Mesothelial cell of epicardium (in vitro differentiated cells): ENCODE results near the gene EIF2S3B. TPM values are rescaled to one million over a fixed set of nuclear protein-coding genes. Genes with fewer than 3 reads are reported as not detected.
"Not testable (repeated sequence)": the region's sequence is repeated elsewhere in the genome, so short reads cannot be mapped to it uniquely, and the experiment has no call there.

ENCODE experiments used
- DNase-seq, 2 experiments: peaks; one replicate each; pipeline ENCODE4 v3.0.0; 2021; ENCODE audit warnings: low spot score in 2 of 2; ENCODE audit not compliant: unreplicated experiment in 2 of 2
- H3K27ac Mint-ChIP-seq: 2 replicates; pipeline ENCODE4 v1.8.0; 2021; ENCODE audit warnings: mixed read lengths
- H3K27me3 Mint-ChIP-seq: 2 replicates; pipeline ENCODE4 v1.8.0; 2021; ENCODE audit warnings: low read depth, mixed read lengths
- H3K36me3 Mint-ChIP-seq: 2 replicates; pipeline ENCODE4 v1.8.0; 2021; ENCODE audit warnings: mixed read lengths
- H3K4me1 Mint-ChIP-seq: 2 replicates; pipeline ENCODE4 v1.8.0; 2021; ENCODE audit warnings: mixed read lengths
- H3K4me3 Mint-ChIP-seq: 2 replicates; pipeline ENCODE4 v1.8.0; 2021; ENCODE audit warnings: mild to moderate bottlenecking, moderate library complexity, mixed read lengths
- H3K9me3 Mint-ChIP-seq: 2 replicates; pipeline ENCODE4 v1.8.0; 2021; ENCODE audit warnings: mixed read lengths
- CTCF ChIP-seq: fragments of 200-600 bp; sonication (generic); IDR thresholded peaks from one replicate; pipeline ENCODE4 v1.5.0; 2021; ENCODE audit warnings: antibody characterized with exemption; ENCODE audit not compliant: unreplicated experiment
- total RNA-seq: library from RNA; stranded (reverse); gene quantifications from 3 replicates; pipeline ENCODE4 v1.2.1, GENCODE V29; 2021

Gene EIF2S3B
- 1.7 to 2.3 TPM (median 2.3 TPM) in 3 replicates for total RNA-seq

- no peak for DNase-seq
- Mint-ChIP-seq H3K27ac (no peak within 1 kb of the TSS), H3K4me1 (no peaks in the 10 kb centered on the region), H3K9me3 (peaks cover 20% of the 10 kb centered on the region), H3K4me3 (no peak within 1 kb of the TSS), H3K27me3 (no peaks in the 10 kb centered on the region), H3K36me3 (no peaks in the 10 kb centered on the region)
- TF ChIP-seq CTCF: no peak
Observed at GRCh38 chr12:10505620-10506019, at the start of gene EIF2S3B. TSS of gene EIF2S3B (plus strand) at chr12:10505890. CDS start at chr12:10505903, 13 bp downstream.

- Mint-ChIP-seq H3K27me3 (no peaks in the 10 kb centered on the region), H3K27ac (no peak overlapping the region), H3K4me3 (no peak overlapping the region), H3K9me3 (peaks cover 47% of the 10 kb centered on the region), H3K4me1 (no peaks in the 10 kb centered on the region), H3K36me3 (no peaks in the 10 kb centered on the region)
- no peak for DNase-seq
- no peak for TF ChIP-seq CTCF
Observed at GRCh38 chr12:10456856-10457255, 48.8 kb upstream of the EIF2S3B start.

GRCh38 chr12:10457760-10458159, 47.9 kb upstream of the EIF2S3B start:
- TF ChIP-seq CTCF: no peak
- Mint-ChIP-seq H3K4me3 (no peak overlapping the region), H3K9me3 (peaks cover 54% of the 10 kb centered on the region), H3K27me3 (no peaks in the 10 kb centered on the region), H3K4me1 (no peaks in the 10 kb centered on the region), H3K27ac (no peak overlapping the region), H3K36me3 (no peaks in the 10 kb centered on the region)
- DNase-seq: no peak

- TF ChIP-seq CTCF: no peak
- peaks cover 18% of the 10 kb centered on the region for H3K9me3 Mint-ChIP-seq
- no peak overlapping the region for H3K27ac Mint-ChIP-seq
- no peak overlapping the region for H3K4me3 Mint-ChIP-seq
- no peak for DNase-seq
- no peaks in the 10 kb centered on the region for H3K4me1 Mint-ChIP-seq
- no peaks in the 10 kb centered on the region for H3K27me3 Mint-ChIP-seq
- H3K36me3 Mint-ChIP-seq: no peaks in the 10 kb centered on the region
Observed at GRCh38 chr12:10466311-10466710, 39.4 kb upstream of the EIF2S3B start.

- Mint-ChIP-seq H3K4me1 (no peaks in the 10 kb centered on the region), H3K4me3 (no peak overlapping the region), H3K36me3 (no peaks in the 10 kb centered on the region), H3K27me3 (no peaks in the 10 kb centered on the region), H3K9me3 (peaks cover 22% of the 10 kb centered on the region), H3K27ac (no peak overlapping the region)
- TF ChIP-seq CTCF: no peak
- DNase-seq: no peak
Observed at GRCh38 chr12:10469701-10470100, 36.0 kb upstream of the EIF2S3B start.

- H3K4me3 Mint-ChIP-seq, H3K4me1 Mint-ChIP-seq, H3K27me3 Mint-ChIP-seq, DNase-seq, H3K36me3 Mint-ChIP-seq, H3K27ac Mint-ChIP-seq: not testable (repeated sequence)
- peaks cover 37% of the 10 kb centered on the region for H3K9me3 Mint-ChIP-seq
Observed at GRCh38 chr12:10472808-10473207, 32.9 kb upstream of the EIF2S3B start.

- H3K27me3 Mint-ChIP-seq, H3K4me3 Mint-ChIP-seq, DNase-seq: not testable (repeated sequence)
Observed at GRCh38 chr12:10481901-10482300, 23.8 kb upstream of the EIF2S3B start.

GRCh38 chr12:10487328-10487727, 18.4 kb upstream of the EIF2S3B start:
- H3K9me3 Mint-ChIP-seq: peaks cover 18% of the 10 kb centered on the region
- H3K4me3 Mint-ChIP-seq, H3K27me3 Mint-ChIP-seq, DNase-seq, H3K36me3 Mint-ChIP-seq, H3K27ac Mint-ChIP-seq, H3K4me1 Mint-ChIP-seq: not testable (repeated sequence)

More at GRCh38 chr12:10481901-10482300, 23.8 kb upstream of the EIF2S3B start:
- not testable (repeated sequence) for H3K27ac Mint-ChIP-seq, H3K4me1 Mint-ChIP-seq, H3K36me3 Mint-ChIP-seq
- peaks cover 30% of the 10 kb centered on the region for H3K9me3 Mint-ChIP-seq
